ENCODE data around the gene HEMGN. TPM values are rescaled to one million over a fixed set of nuclear protein-coding genes. Genes with fewer than 3 reads are reported as not detected.
"Not testable (repeated sequence)": the region's sequence is repeated elsewhere in the genome, so short reads cannot be mapped to it uniquely, and the experiment has no call there.

HEMGN gene
- total and polyA plus RNA-seq, 2 of the 4 experiments (the other 2 are of a cell fraction), result not detected

DNA sequence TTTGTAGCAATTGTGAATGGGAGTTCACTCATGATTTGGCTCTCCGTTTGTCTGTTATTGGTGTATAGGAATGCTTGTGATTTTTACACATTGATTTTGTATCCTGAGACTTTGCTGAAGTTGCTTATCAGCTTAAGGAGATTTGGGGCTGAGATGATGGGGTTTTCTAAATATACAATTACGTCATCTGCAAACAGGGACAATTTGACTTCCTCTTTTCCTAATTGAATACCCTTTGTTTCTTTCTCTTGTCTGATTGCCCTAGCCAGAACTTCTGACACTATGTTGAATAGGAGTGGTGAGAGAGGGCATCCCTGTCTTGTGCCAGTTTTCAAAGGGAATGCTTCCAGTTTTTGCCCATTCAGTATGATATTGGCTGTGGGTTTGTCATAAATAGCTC is 9.1 kb upstream of the HEMGN start:
- H3K14ac ChIP-seq (replicated peaks; ENCODE audit: low read depth, low read length); H3K4me1 ChIP-seq (ENCODE audit: control insufficient read depth, insufficient read depth, low read length); dilution Hi-C loops (cut with HindIII; ENCODE audit: low sequenced_read_pairs, unreplicated experiment); H4K20me1 ChIP-seq (ENCODE audit: insufficient read depth, low read length); ATAC-seq (ENCODE audit: low read depth); H2AK9ac ChIP-seq (replicated peaks; ENCODE audit: low read depth, low read length, poor library complexity); H4K5ac ChIP-seq (ENCODE audit: low read depth, low read length); H3K27ac ChIP-seq (ENCODE audit: insufficient read depth, low read length); CTCF ChIA-PET; DNase-seq; H4K8ac ChIP-seq (ENCODE audit: low read depth in 2 of 2, low read length in 2 of 2); H2BK120ac ChIP-seq (ENCODE audit: low read depth, low read length); H3K4me3 ChIP-seq (ENCODE audit: insufficient read depth, low read depth, low read length); H2BK5ac ChIP-seq (ENCODE audit: low read depth, low read length, poor library complexity, severe bottlenecking); H3K4ac ChIP-seq (ENCODE audit: low read depth, low read length); H3K9me1 ChIP-seq (ENCODE audit: insufficient read depth, low read length); H2BK20ac ChIP-seq (ENCODE audit: low read depth, low read length); H2BK15ac ChIP-seq (ENCODE audit: low read depth, low read length); H3K23ac ChIP-seq (ENCODE audit: low read depth, low read length); intact Hi-C loops (cut with micrococcal nuclease); H3K56ac ChIP-seq (ENCODE audit: extremely low read depth, insufficient read depth, low read length); H2AK5ac ChIP-seq (ENCODE audit: low read depth, low read length); H3K9ac ChIP-seq (ENCODE audit: low read depth, low read length); H2AFZ ChIP-seq (replicated peaks; ENCODE audit: low read length, poor library complexity); in situ Hi-C loops (cut with MboI; ENCODE audit: low sequenced_read_pairs); H4K91ac ChIP-seq (ENCODE audit: insufficient read depth, low read depth, low read length); BruUV-seq (replicated peaks); H3K79me1 ChIP-seq (ENCODE audit: low read depth in 1 of 2, low read length in 2 of 2); POLR2A ChIA-PET (ENCODE audit: unreplicated experiment); H3K36me3 ChIP-seq (ENCODE audit: control insufficient read depth, insufficient read depth, low read length); H3K18ac ChIP-seq (ENCODE audit: low read depth, low read length); H3K4me2 ChIP-seq (ENCODE audit: low read depth, low read length); H3K9me3 ChIP-seq (ENCODE audit: control insufficient read depth, insufficient read depth, low read length): not testable (repeated sequence)
- H3K27me3 ChIP-seq (ENCODE audit: control insufficient read depth, insufficient read depth, low read length), result peaks cover 29% of the 10 kb centered on the region
- no CpG with 5 or more reads among the region's 2 CpGs for WGBS, 2 experiments (ENCODE audit: extremely low coverage in 2 of 2, insufficient read length in 1 of 2)

GRCh38 chr9:97945470-97945869 is 7.5 kb upstream of the HEMGN start:
- H3K27me3 ChIP-seq (ENCODE audit: control insufficient read depth, insufficient read depth, low read length), result peaks cover 31% of the 10 kb centered on the region
- H3K9ac ChIP-seq (ENCODE audit: low read depth, low read length); H3K79me1 ChIP-seq (ENCODE audit: low read depth in 1 of 2, low read length in 2 of 2); ATAC-seq (ENCODE audit: low read depth); BruUV-seq (replicated peaks); H4K5ac ChIP-seq (ENCODE audit: low read depth, low read length); H3K56ac ChIP-seq (ENCODE audit: extremely low read depth, insufficient read depth, low read length); H2AFZ ChIP-seq (replicated peaks; ENCODE audit: low read length, poor library complexity); H2BK5ac ChIP-seq (ENCODE audit: low read depth, low read length, poor library complexity, severe bottlenecking); DNase-seq; in situ Hi-C loops (cut with MboI; ENCODE audit: low sequenced_read_pairs); H2BK120ac ChIP-seq (ENCODE audit: low read depth, low read length); H3K4me1 ChIP-seq (ENCODE audit: control insufficient read depth, insufficient read depth, low read length); CTCF ChIA-PET; POLR2A ChIA-PET (ENCODE audit: unreplicated experiment); H2AK5ac ChIP-seq (ENCODE audit: low read depth, low read length); H4K91ac ChIP-seq (ENCODE audit: insufficient read depth, low read depth, low read length); intact Hi-C loops (cut with micrococcal nuclease); H3K27ac ChIP-seq (ENCODE audit: insufficient read depth, low read length); H4K8ac ChIP-seq (ENCODE audit: low read depth in 2 of 2, low read length in 2 of 2); H4K20me1 ChIP-seq (ENCODE audit: insufficient read depth, low read length); H3K4ac ChIP-seq (ENCODE audit: low read depth, low read length); H3K14ac ChIP-seq (replicated peaks; ENCODE audit: low read depth, low read length); H3K23ac ChIP-seq (ENCODE audit: low read depth, low read length); H3K18ac ChIP-seq (ENCODE audit: low read depth, low read length); H2BK15ac ChIP-seq (ENCODE audit: low read depth, low read length); H3K4me3 ChIP-seq (ENCODE audit: insufficient read depth, low read depth, low read length); H3K9me3 ChIP-seq (ENCODE audit: control insufficient read depth, insufficient read depth, low read length); H2AK9ac ChIP-seq (replicated peaks; ENCODE audit: low read depth, low read length, poor library complexity); H2BK20ac ChIP-seq (ENCODE audit: low read depth, low read length); dilution Hi-C loops (cut with HindIII; ENCODE audit: low sequenced_read_pairs, unreplicated experiment); H3K9me1 ChIP-seq (ENCODE audit: insufficient read depth, low read length); H3K36me3 ChIP-seq (ENCODE audit: control insufficient read depth, insufficient read depth, low read length); H3K4me2 ChIP-seq (ENCODE audit: low read depth, low read length): not testable (repeated sequence)
- no CpG with 5 or more reads among the region's 2 CpGs for WGBS, 2 experiments (ENCODE audit: extremely low coverage in 2 of 2, insufficient read length in 1 of 2)
